ENCODE results near the gene CAMK2G. TPM values are rescaled to one million over a fixed set of nuclear protein-coding genes. Genes with fewer than 3 reads are reported as not detected.

Gene CAMK2G
- total RNA-seq, 1 donor from 2014 or later = 25.7 TPM

DNA sequence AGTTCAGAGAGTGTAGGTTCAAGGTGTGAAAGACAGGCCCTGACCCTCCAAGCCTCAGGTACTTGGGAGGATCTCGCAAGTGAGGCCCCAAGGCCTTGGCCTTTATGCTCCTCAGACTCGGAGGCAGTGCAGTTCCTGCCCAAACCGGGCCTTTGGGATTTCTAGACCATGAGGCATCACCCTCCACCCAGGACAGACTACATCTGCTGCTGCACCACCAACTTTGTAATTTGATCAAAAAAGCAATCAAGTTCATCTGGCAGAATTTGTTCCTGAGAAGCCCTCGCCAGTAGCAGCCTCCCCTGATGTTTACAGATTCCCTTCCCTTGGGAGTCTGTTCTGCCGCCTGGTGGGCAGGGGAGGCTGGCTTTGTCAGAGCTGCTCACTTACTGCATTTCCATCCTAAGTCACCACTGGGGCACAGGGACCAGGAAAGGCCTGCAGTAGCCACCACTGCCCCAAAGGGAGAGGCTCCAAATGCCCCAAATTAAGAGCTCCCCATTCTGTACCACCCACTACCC lies 2.1 kb downstream of the CAMK2G start:
- TF ChIP-seq, protein P1, sequence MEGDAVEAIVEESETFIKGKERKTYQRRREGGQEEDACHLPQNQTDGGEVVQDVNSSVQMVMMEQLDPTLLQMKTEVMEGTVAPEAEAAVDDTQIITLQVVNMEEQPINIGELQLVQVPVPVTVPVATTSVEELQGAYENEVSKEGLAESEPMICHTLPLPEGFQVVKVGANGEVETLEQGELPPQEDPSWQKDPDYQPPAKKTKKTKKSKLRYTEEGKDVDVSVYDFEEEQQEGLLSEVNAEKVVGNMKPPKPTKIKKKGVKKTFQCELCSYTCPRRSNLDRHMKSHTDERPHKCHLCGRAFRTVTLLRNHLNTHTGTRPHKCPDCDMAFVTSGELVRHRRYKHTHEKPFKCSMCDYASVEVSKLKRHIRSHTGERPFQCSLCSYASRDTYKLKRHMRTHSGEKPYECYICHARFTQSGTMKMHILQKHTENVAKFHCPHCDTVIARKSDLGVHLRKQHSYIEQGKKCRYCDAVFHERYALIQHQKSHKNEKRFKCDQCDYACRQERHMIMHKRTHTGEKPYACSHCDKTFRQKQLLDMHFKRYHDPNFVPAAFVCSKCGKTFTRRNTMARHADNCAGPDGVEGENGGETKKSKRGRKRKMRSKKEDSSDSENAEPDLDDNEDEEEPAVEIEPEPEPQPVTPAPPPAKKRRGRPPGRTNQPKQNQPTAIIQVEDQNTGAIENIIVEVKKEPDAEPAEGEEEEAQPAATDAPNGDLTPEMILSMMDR (conservative IDR thresholded peaks at IDR 0.05) = peak; percentile 34
- Mint-ChIP-seq H3K9me3 (no peaks in the 10 kb centered on the region), H3K4me1 (peaks cover 26% of the 10 kb centered on the region), H3K4me3 (peak overlapping the region; percentile 90), H3K36me3 (ENCODE audit: low read depth) (no peaks in the 10 kb centered on the region), H3K27ac (ENCODE audit: unreplicated experiment) (no peak overlapping the region), H3K27me3 (ENCODE audit: low read depth) (peaks cover 12% of the 10 kb centered on the region)
- DNase-seq (ENCODE audit: low read depth, low spot score) = no peak

DNA sequence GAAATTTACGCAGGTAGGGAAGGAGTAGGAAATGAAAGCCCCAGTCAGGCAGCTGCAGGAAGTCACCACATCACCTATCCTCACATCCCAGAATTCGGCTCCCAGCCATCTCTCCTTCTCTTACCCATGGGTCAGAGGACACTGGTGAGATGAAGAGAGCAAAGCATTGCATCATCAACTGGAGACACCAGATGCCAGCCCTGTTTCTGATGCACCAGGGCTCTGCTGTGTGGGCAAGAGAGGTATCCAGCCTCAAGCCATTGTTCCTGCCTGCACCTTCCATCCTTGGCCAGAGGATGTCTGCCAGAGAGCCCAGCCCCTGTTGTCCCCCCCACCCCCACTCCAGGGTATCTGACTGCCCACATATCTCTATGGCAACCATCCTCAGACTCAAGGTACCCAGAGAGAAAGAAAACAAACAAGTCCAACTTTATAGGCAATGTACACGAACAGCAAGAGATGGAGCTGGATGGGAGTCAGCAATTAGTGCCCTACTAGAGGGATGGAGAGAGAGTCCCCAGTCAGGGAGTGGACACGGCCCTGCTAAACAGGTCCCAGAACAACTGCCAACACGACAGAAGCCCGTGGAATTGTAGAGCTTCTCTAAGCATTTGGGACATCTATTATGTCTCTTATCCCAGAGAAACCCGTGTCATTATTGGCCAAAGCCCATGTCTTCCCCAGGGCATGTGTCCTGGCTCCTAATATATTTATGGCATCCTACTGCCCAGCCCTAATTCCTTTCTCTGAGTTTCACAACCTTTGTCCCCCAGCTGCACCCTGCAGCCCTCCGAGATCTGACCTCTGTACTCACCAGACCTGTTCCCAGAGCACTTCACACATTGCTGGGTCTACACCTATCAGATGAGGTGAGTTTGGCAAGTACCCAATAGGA lies 2.8 kb downstream of the CAMK2G start:
- Mint-ChIP-seq H3K9me3 (no peaks in the 10 kb centered on the region), H3K27me3 (ENCODE audit: low read depth) (peaks cover 7% of the 10 kb centered on the region), H3K4me1 (peaks cover 34% of the 10 kb centered on the region), H3K4me3 (peak overlapping the region; percentile 90), H3K36me3 (ENCODE audit: low read depth) (no peaks in the 10 kb centered on the region), H3K27ac (ENCODE audit: unreplicated experiment) (no peak overlapping the region)
- DNase-seq (ENCODE audit: low read depth, low spot score) = no peak
- TF ChIP-seq, protein P1 (conservative IDR thresholded peaks at IDR 0.05) = no peak

- Mint-ChIP-seq H3K9me3 (no peaks in the 10 kb centered on the region), H3K4me1 (peaks cover 32% of the 10 kb centered on the region), H3K36me3 (ENCODE audit: low read depth) (peaks cover 6% of the 10 kb centered on the region), H3K4me3 (no peak overlapping the region), H3K27me3 (ENCODE audit: low read depth) (no peaks in the 10 kb centered on the region), H3K27ac (ENCODE audit: unreplicated experiment) (peak overlapping the region; percentile 67)
- no peak for DNase-seq (ENCODE audit: low read depth, low spot score)
- TF ChIP-seq, protein P1 (conservative IDR thresholded peaks at IDR 0.05) = no peak
These were observed 5.6 kb downstream of the CAMK2G start for GRCh38 chr10:73868655-73869195.

GRCh38 chr10:73867871-73868631 lies 6.3 kb downstream of the CAMK2G start:
- no peaks in the 10 kb centered on the region for H3K27me3 Mint-ChIP-seq (ENCODE audit: low read depth)
- peaks cover 29% of the 10 kb centered on the region for H3K4me1 Mint-ChIP-seq
- H3K27ac Mint-ChIP-seq (ENCODE audit: unreplicated experiment) = peak overlapping the region; percentile 13
- no peak overlapping the region for H3K4me3 Mint-ChIP-seq
- TF ChIP-seq, protein P1 (conservative IDR thresholded peaks at IDR 0.05) = no peak
- H3K36me3 Mint-ChIP-seq (ENCODE audit: low read depth) = peaks cover 6% of the 10 kb centered on the region
- no peak for DNase-seq (ENCODE audit: low read depth, low spot score)
- no peaks in the 10 kb centered on the region for H3K9me3 Mint-ChIP-seq

GRCh38 chr10:73867126-73867807 lies 7.1 kb downstream of the CAMK2G start:
- Mint-ChIP-seq H3K9me3 (no peaks in the 10 kb centered on the region), H3K4me3 (peak overlapping the region; percentile 49), H3K27me3 (ENCODE audit: low read depth) (no peaks in the 10 kb centered on the region), H3K36me3 (ENCODE audit: low read depth) (peaks cover 6% of the 10 kb centered on the region), H3K4me1 (peaks cover 23% of the 10 kb centered on the region), H3K27ac (ENCODE audit: unreplicated experiment) (peak overlapping the region; percentile 19)
- peak; percentile 34 for DNase-seq (ENCODE audit: low read depth, low spot score)
- TF ChIP-seq, protein P1 (conservative IDR thresholded peaks at IDR 0.05) = no peak
